ENCODE results near the gene MFAP3L. TPM values are rescaled to one million over a fixed set of nuclear protein-coding genes. Genes with fewer than 3 reads are reported as not detected.

Gene MFAP3L
- total RNA-seq, 1 donor from 2014 or later: 14.2 TPM

- Histone ChIP-seq H3K27me3 (ENCODE audit: control insufficient read depth, insufficient read depth, low read length) (no peaks in the 10 kb centered on the region), H3K4me3 (ENCODE audit: low read depth, low read length) (no peak overlapping the region), H3K36me3 (ENCODE audit: control insufficient read depth, insufficient read depth, low read length) (no peaks in the 10 kb centered on the region)
- no peak for TF ChIP-seq CTCF (IDR thresholded peaks at IDR 0.05; ENCODE audit: insufficient read depth, low read length, poor library complexity, severe bottlenecking)
- no peak for DNase-seq (ENCODE audit: low read depth)
Observed at GRCh38 chr4:170017252-170017651, 8.9 kb downstream of the MFAP3L start.

- no peak for TF ChIP-seq CTCF (IDR thresholded peaks at IDR 0.05; ENCODE audit: insufficient read depth, low read length, poor library complexity, severe bottlenecking)
Observed at GRCh38 chr4:170015285-170015684, 10.9 kb downstream of the MFAP3L start.

GRCh38 chr4:170014359-170015011 lies 11.7 kb downstream of the MFAP3L start:
- H3K36me3 ChIP-seq (ENCODE audit: control insufficient read depth, insufficient read depth, low read length): no peaks in the 10 kb centered on the region
- DNase-seq (ENCODE audit: low read depth): no peak
- no peak overlapping the region for H3K4me3 ChIP-seq (ENCODE audit: low read depth, low read length)
- H3K27me3 ChIP-seq (ENCODE audit: control insufficient read depth, insufficient read depth, low read length): no peaks in the 10 kb centered on the region
- no peak for TF ChIP-seq CTCF (IDR thresholded peaks at IDR 0.05; ENCODE audit: insufficient read depth, low read length, poor library complexity, severe bottlenecking)

More at GRCh38 chr4:170015285-170015684, 10.9 kb downstream of the MFAP3L start:
- Histone ChIP-seq H3K4me3 (ENCODE audit: low read depth, low read length) (no peak overlapping the region), H3K27me3 (ENCODE audit: control insufficient read depth, insufficient read depth, low read length) (no peaks in the 10 kb centered on the region), H3K36me3 (ENCODE audit: control insufficient read depth, insufficient read depth, low read length) (no peaks in the 10 kb centered on the region)
- no peak for DNase-seq (ENCODE audit: low read depth)

- DNase-seq (ENCODE audit: low read depth): no peak
- no peak for TF ChIP-seq CTCF (IDR thresholded peaks at IDR 0.05; ENCODE audit: insufficient read depth, low read length, poor library complexity, severe bottlenecking)
- Histone ChIP-seq H3K4me3 (ENCODE audit: low read depth, low read length) (no peak overlapping the region), H3K27me3 (ENCODE audit: control insufficient read depth, insufficient read depth, low read length) (no peaks in the 10 kb centered on the region), H3K36me3 (ENCODE audit: control insufficient read depth, insufficient read depth, low read length) (no peaks in the 10 kb centered on the region)
Observed at GRCh38 chr4:170012629-170012958, 13.6 kb downstream of the MFAP3L start.

GRCh38 chr4:170011921-170012628 lies 14.1 kb downstream of the MFAP3L start:
- no peak for DNase-seq (ENCODE audit: low read depth)
- H3K27me3 ChIP-seq (ENCODE audit: control insufficient read depth, insufficient read depth, low read length): no peaks in the 10 kb centered on the region
- no peaks in the 10 kb centered on the region for H3K36me3 ChIP-seq (ENCODE audit: control insufficient read depth, insufficient read depth, low read length)
- no peak for TF ChIP-seq CTCF (IDR thresholded peaks at IDR 0.05; ENCODE audit: insufficient read depth, low read length, poor library complexity, severe bottlenecking)
- H3K4me3 ChIP-seq (ENCODE audit: low read depth, low read length): no peak overlapping the region
